WTC11 (cell line): ENCODE data around the gene EFNA5. TPM values are rescaled to one million over a fixed set of nuclear protein-coding genes. Genes with fewer than 3 reads are reported as not detected.

Source experiments
- ATAC-seq: fragments of 200-7000 bp; cut with Tn5 transposase; 2 replicates; pipeline ENCODE4 v1.10.0; 2021; ENCODE audit warnings: mild to moderate bottlenecking, moderate library complexity
- CTCF ChIA-PET: fragments of 300-600 bp; sonication (Branson Sonifier 250); formaldehyde crosslinking; loops from one replicate; lab custom pipeline; 2021; ENCODE audit warnings: antibody characterized with exemption; lab: Charles Lee
- POLR2A ChIA-PET: fragments of 350-600 bp; sonication (Branson Sonifier 250); formaldehyde crosslinking; loops from one replicate; lab custom pipeline; 2021; ENCODE audit warnings: antibody characterized with exemption; lab: Charles Lee
- DNase-seq: peaks from one replicate; pipeline ENCODE4 v3.0.0; 2021; ENCODE audit warnings: low spot score
- H3K27ac Mint-ChIP-seq: 2 replicates; pipeline ENCODE4 v1.8.0; 2021; ENCODE audit warnings: mixed read lengths
- H3K27me3 Mint-ChIP-seq: 2 replicates; pipeline ENCODE4 v1.8.0; 2021; ENCODE audit warnings: low read depth, mild to moderate bottlenecking, moderate library complexity, mixed read lengths
- H3K36me3 Mint-ChIP-seq: 2 replicates; pipeline ENCODE4 v1.8.0; 2021; ENCODE audit warnings: mixed read lengths
- H3K4me1 Mint-ChIP-seq: 2 replicates; pipeline ENCODE4 v1.8.0; 2022; ENCODE audit warnings: mixed read lengths
- H3K4me3 Mint-ChIP-seq: 2 replicates; pipeline ENCODE4 v1.8.0; 2021; ENCODE audit warnings: mild to moderate bottlenecking, moderate library complexity, mixed read lengths
- H3K9me3 Mint-ChIP-seq: 2 replicates; pipeline ENCODE4 v1.8.0; 2021; ENCODE audit warnings: mixed read lengths
- ATF1 ChIP-seq: sonication (generic); formaldehyde crosslinking; IDR thresholded peaks from 2 replicates; pipeline ENCODE4 v1.8.1; 2023; ENCODE audit warnings: mild to moderate bottlenecking, moderate library complexity, missing genetic modification reagents
- ESRRA ChIP-seq: sonication (generic); formaldehyde crosslinking; IDR thresholded peaks from 2 replicates; pipeline ENCODE4 v1.8.1; 2022; ENCODE audit warnings: mild to moderate bottlenecking, missing genetic modification reagents, borderline replicate concordance
- HMGA2 ChIP-seq: fragments of 250-450 bp; sonication (Bioruptor Pico); IDR thresholded peaks from 2 replicates; pipeline ENCODE4 v1.4.0; 2021; ENCODE audit warnings: mild to moderate bottlenecking, moderate library complexity
- IRF2 ChIP-seq: sonication (generic); formaldehyde crosslinking; IDR thresholded peaks from 2 replicates; pipeline ENCODE4 v1.8.0; 2022; ENCODE audit warnings: low read depth, missing genetic modification reagents, borderline replicate concordance
- NR1H2 ChIP-seq: sonication (generic); formaldehyde crosslinking; IDR thresholded peaks from 2 replicates; pipeline ENCODE4 v1.9.0; 2021; ENCODE audit warnings: mild to moderate bottlenecking, moderate library complexity, missing genetic modification reagents
- NR3C1 ChIP-seq: sonication (generic); formaldehyde crosslinking; conservative IDR thresholded peaks from 2 replicates; pipeline ENCODE4 v1.8.1; 2023; ENCODE audit warnings: low read depth, mild to moderate bottlenecking, missing genetic modification reagents
- RELA ChIP-seq: sonication (generic); formaldehyde crosslinking; IDR thresholded peaks from 2 replicates; pipeline ENCODE4 v1.8.1; 2022; ENCODE audit warnings: missing genetic modification reagents, mild to moderate bottlenecking, borderline replicate concordance
- SOX15 ChIP-seq: fragments of 250-450 bp; sonication (Bioruptor Pico); IDR thresholded peaks from 2 replicates; pipeline ENCODE4 v1.9.0; 2021; ENCODE audit warnings: mild to moderate bottlenecking
- SP1 ChIP-seq: sonication (generic); formaldehyde crosslinking; conservative IDR thresholded peaks from 2 replicates; pipeline ENCODE4 v1.8.1; 2022; ENCODE audit warnings: missing genetic modification reagents
- TP53 ChIP-seq: sonication (generic); formaldehyde crosslinking; IDR thresholded peaks from 2 replicates; pipeline ENCODE4 v1.8.1; 2023; ENCODE audit warnings: mild to moderate bottlenecking, missing genetic modification reagents
- total RNA-seq: library from RNA; stranded (reverse); gene quantifications from 3 replicates; pipeline ENCODE4 v1.2.3, GENCODE V29; 2021
- TF ChIP-seq, protein P1 (sequence below): sonication (generic); formaldehyde crosslinking; IDR thresholded peaks from 2 replicates; pipeline ENCODE4 v1.8.0; 2022; ENCODE audit warnings: missing genetic modification reagents
- TF ChIP-seq, protein P2 (sequence below): sonication (generic); formaldehyde crosslinking; IDR thresholded peaks from 2 replicates; pipeline ENCODE4 v1.8.0; 2023; ENCODE audit warnings: missing genetic modification reagents, mild to moderate bottlenecking, borderline replicate concordance
- TF ChIP-seq, protein P3 (sequence below): sonication (generic); formaldehyde crosslinking; IDR thresholded peaks from 2 replicates; pipeline ENCODE4 v1.8.1; 2023; ENCODE audit warnings: mild to moderate bottlenecking, missing genetic modification reagents, moderate library complexity
- TF ChIP-seq, protein P4 (sequence below): sonication (generic); formaldehyde crosslinking; IDR thresholded peaks from 2 replicates; pipeline ENCODE4 v1.8.1; 2023; ENCODE audit warnings: mild to moderate bottlenecking, missing genetic modification reagents, moderate library complexity
- TF ChIP-seq, protein P5 (sequence below): sonication (generic); formaldehyde crosslinking; IDR thresholded peaks from 2 replicates; pipeline ENCODE4 v1.8.1; 2023; ENCODE audit warnings: mild to moderate bottlenecking, missing genetic modification reagents, borderline replicate concordance
- TF ChIP-seq, protein P6 (sequence below): fragments of 250-450 bp; sonication (Bioruptor Pico); IDR thresholded peaks from 2 replicates; pipeline ENCODE4 v2.1.2; 2022; ENCODE audit warnings: mild to moderate bottlenecking, moderate library complexity
- TF ChIP-seq, protein P7 (sequence below): sonication (generic); formaldehyde crosslinking; IDR thresholded peaks from 2 replicates; pipeline ENCODE4 v1.8.1; 2023; ENCODE audit warnings: mild to moderate bottlenecking, missing genetic modification reagents

EFNA5 gene
- total RNA-seq, 1 experiment from 2014 or later = 17.4 TPM

DNA sequence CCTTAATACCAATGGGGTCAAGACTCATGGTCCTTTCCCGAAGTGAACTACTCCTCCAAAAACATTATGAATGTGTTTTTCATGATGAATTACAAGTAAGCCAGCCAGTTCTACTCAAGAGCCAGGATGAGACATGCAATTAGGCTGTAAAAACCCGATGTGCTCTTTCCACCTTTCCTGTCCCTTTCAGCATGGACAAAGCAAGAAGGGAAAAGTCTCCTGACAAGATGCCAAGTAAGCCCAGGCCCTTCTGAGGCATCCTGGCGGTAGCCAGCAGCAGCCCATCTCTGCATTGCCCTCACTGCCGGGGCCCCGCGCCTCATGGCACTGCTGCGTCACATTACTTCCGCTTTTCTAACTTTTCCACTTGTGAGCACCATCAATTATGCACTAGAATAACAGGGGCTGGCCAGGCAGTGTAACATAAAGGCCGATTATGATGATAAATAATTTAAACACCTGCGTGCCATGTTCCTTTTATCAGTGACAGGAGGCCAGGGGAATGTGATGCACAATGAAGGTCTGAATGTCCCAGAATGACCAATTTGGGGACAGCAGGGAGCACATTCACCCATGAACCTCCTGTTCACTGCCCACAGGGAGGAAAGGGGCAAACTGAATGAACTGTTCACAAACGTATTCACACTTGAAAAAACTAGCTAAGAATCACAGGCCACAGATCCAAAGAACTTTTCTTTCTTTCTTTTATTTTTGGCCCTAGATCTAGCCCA is 37.4 kb downstream of the EFNA5 start:
- H3K36me3 Mint-ChIP-seq = no peaks in the 10 kb centered on the region
- TF ChIP-seq SP1 = no peak
- TF ChIP-seq NR1H2 = no peak
- TF ChIP-seq, protein P1, sequence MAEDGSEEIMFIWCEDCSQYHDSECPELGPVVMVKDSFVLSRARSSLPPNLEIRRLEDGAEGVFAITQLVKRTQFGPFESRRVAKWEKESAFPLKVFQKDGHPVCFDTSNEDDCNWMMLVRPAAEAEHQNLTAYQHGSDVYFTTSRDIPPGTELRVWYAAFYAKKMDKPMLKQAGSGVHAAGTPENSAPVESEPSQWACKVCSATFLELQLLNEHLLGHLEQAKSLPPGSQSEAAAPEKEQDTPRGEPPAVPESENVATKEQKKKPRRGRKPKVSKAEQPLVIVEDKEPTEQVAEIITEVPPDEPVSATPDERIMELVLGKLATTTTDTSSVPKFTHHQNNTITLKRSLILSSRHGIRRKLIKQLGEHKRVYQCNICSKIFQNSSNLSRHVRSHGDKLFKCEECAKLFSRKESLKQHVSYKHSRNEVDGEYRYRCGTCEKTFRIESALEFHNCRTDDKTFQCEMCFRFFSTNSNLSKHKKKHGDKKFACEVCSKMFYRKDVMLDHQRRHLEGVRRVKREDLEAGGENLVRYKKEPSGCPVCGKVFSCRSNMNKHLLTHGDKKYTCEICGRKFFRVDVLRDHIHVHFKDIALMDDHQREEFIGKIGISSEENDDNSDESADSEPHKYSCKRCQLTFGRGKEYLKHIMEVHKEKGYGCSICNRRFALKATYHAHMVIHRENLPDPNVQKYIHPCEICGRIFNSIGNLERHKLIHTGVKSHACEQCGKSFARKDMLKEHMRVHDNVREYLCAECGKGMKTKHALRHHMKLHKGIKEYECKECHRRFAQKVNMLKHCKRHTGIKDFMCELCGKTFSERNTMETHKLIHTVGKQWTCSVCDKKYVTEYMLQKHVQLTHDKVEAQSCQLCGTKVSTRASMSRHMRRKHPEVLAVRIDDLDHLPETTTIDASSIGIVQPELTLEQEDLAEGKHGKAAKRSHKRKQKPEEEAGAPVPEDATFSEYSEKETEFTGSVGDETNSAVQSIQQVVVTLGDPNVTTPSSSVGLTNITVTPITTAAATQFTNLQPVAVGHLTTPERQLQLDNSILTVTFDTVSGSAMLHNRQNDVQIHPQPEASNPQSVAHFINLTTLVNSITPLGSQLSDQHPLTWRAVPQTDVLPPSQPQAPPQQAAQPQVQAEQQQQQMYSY (CRISPR knock-in tag) = no peak
- TF ChIP-seq, protein P2, sequence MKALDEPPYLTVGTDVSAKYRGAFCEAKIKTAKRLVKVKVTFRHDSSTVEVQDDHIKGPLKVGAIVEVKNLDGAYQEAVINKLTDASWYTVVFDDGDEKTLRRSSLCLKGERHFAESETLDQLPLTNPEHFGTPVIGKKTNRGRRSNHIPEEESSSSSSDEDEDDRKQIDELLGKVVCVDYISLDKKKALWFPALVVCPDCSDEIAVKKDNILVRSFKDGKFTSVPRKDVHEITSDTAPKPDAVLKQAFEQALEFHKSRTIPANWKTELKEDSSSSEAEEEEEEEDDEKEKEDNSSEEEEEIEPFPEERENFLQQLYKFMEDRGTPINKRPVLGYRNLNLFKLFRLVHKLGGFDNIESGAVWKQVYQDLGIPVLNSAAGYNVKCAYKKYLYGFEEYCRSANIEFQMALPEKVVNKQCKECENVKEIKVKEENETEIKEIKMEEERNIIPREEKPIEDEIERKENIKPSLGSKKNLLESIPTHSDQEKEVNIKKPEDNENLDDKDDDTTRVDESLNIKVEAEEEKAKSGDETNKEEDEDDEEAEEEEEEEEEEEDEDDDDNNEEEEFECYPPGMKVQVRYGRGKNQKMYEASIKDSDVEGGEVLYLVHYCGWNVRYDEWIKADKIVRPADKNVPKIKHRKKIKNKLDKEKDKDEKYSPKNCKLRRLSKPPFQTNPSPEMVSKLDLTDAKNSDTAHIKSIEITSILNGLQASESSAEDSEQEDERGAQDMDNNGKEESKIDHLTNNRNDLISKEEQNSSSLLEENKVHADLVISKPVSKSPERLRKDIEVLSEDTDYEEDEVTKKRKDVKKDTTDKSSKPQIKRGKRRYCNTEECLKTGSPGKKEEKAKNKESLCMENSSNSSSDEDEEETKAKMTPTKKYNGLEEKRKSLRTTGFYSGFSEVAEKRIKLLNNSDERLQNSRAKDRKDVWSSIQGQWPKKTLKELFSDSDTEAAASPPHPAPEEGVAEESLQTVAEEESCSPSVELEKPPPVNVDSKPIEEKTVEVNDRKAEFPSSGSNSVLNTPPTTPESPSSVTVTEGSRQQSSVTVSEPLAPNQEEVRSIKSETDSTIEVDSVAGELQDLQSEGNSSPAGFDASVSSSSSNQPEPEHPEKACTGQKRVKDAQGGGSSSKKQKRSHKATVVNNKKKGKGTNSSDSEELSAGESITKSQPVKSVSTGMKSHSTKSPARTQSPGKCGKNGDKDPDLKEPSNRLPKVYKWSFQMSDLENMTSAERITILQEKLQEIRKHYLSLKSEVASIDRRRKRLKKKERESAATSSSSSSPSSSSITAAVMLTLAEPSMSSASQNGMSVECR = no peak
- TF ChIP-seq, protein P3, sequence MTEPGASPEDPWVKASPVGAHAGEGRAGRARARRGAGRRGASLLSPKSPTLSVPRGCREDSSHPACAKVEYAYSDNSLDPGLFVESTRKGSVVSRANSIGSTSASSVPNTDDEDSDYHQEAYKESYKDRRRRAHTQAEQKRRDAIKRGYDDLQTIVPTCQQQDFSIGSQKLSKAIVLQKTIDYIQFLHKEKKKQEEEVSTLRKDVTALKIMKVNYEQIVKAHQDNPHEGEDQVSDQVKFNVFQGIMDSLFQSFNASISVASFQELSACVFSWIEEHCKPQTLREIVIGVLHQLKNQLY (CRISPR knock-in tag) = no peak
- TF ChIP-seq, protein P4, sequence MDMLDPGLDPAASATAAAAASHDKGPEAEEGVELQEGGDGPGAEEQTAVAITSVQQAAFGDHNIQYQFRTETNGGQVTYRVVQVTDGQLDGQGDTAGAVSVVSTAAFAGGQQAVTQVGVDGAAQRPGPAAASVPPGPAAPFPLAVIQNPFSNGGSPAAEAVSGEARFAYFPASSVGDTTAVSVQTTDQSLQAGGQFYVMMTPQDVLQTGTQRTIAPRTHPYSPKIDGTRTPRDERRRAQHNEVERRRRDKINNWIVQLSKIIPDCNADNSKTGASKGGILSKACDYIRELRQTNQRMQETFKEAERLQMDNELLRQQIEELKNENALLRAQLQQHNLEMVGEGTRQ (CRISPR knock-in tag) = no peak
- TF ChIP-seq NR3C1 (CRISPR knock-in tag) = no peak
- TF ChIP-seq SOX15 (CRISPR knock-in tag) = no peak
- no peak for TF ChIP-seq IRF2 (CRISPR knock-in tag)
- TF ChIP-seq TP53 (CRISPR knock-in tag) = no peak
- no peak for TF ChIP-seq ATF1
- no peak for TF ChIP-seq RELA (CRISPR knock-in tag)
- TF ChIP-seq HMGA2 (CRISPR knock-in tag) = no peak
- TF ChIP-seq, protein P5, sequence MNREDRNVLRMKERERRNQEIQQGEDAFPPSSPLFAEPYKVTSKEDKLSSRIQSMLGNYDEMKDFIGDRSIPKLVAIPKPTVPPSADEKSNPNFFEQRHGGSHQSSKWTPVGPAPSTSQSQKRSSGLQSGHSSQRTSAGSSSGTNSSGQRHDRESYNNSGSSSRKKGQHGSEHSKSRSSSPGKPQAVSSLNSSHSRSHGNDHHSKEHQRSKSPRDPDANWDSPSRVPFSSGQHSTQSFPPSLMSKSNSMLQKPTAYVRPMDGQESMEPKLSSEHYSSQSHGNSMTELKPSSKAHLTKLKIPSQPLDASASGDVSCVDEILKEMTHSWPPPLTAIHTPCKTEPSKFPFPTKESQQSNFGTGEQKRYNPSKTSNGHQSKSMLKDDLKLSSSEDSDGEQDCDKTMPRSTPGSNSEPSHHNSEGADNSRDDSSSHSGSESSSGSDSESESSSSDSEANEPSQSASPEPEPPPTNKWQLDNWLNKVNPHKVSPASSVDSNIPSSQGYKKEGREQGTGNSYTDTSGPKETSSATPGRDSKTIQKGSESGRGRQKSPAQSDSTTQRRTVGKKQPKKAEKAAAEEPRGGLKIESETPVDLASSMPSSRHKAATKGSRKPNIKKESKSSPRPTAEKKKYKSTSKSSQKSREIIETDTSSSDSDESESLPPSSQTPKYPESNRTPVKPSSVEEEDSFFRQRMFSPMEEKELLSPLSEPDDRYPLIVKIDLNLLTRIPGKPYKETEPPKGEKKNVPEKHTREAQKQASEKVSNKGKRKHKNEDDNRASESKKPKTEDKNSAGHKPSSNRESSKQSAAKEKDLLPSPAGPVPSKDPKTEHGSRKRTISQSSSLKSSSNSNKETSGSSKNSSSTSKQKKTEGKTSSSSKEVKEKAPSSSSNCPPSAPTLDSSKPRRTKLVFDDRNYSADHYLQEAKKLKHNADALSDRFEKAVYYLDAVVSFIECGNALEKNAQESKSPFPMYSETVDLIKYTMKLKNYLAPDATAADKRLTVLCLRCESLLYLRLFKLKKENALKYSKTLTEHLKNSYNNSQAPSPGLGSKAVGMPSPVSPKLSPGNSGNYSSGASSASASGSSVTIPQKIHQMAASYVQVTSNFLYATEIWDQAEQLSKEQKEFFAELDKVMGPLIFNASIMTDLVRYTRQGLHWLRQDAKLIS (CRISPR knock-in tag) = no peak
- no peak for TF ChIP-seq ESRRA (CRISPR knock-in tag)
- TF ChIP-seq, protein P6, sequence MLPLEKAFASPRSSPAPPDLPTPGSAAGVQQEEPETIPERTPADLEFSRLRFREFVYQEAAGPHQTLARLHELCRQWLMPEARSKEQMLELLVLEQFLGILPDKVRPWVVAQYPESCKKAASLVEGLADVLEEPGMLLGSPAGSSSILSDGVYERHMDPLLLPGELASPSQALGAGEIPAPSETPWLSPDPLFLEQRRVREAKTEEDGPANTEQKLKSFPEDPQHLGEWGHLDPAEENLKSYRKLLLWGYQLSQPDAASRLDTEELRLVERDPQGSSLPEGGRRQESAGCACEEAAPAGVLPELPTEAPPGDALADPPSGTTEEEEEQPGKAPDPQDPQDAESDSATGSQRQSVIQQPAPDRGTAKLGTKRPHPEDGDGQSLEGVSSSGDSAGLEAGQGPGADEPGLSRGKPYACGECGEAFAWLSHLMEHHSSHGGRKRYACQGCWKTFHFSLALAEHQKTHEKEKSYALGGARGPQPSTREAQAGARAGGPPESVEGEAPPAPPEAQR (CRISPR knock-in tag) = no peak
- TF ChIP-seq, protein P7, sequence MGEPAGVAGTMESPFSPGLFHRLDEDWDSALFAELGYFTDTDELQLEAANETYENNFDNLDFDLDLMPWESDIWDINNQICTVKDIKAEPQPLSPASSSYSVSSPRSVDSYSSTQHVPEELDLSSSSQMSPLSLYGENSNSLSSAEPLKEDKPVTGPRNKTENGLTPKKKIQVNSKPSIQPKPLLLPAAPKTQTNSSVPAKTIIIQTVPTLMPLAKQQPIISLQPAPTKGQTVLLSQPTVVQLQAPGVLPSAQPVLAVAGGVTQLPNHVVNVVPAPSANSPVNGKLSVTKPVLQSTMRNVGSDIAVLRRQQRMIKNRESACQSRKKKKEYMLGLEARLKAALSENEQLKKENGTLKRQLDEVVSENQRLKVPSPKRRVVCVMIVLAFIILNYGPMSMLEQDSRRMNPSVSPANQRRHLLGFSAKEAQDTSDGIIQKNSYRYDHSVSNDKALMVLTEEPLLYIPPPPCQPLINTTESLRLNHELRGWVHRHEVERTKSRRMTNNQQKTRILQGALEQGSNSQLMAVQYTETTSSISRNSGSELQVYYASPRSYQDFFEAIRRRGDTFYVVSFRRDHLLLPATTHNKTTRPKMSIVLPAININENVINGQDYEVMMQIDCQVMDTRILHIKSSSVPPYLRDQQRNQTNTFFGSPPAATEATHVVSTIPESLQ (CRISPR knock-in tag) = no peak
- ChIA-PET CTCF (no interaction called here), POLR2A (no interaction called here)
- DNase-seq (no peak), ATAC-seq (peak; percentile 58; the same call in 1 of the 2 replicates)
- no peak overlapping the region for H3K4me3 Mint-ChIP-seq
- peaks cover 44% of the 10 kb centered on the region for H3K4me1 Mint-ChIP-seq
- H3K9me3 Mint-ChIP-seq = no peaks in the 10 kb centered on the region
- H3K27me3 Mint-ChIP-seq = no peaks in the 10 kb centered on the region
- no peak overlapping the region for H3K27ac Mint-ChIP-seq
